ENCODE results near the gene RAP1GAP2.

GRCh38 chr17:2996810-2997670 lies 200.8 kb downstream of the RAP1GAP2 start:
- TF ChIP-seq CTCF (conservative IDR thresholded peaks at IDR 0.05; ENCODE audit: low read length) (no peak), EZH2phosphoT487 (IDR thresholded peaks at IDR 0.05; ENCODE audit: borderline replicate concordance, low read depth, low read length) (no peak)
